DOHH2 (cell line): ENCODE measurements around the gene PDLIM1.
"Not testable (repeated sequence)": the region's sequence is repeated elsewhere in the genome, so short reads cannot be mapped to it uniquely, and the experiment has no call there.

ENCODE experiments used
- H3F3A ChIP-seq: fragments of 200-600 bp; sonication (generic), shearing (Covaris generic); 2 replicates; pipeline ENCODE4 v1.6.0; 2016; ENCODE audit warnings: antibody characterized with exemption, mild to moderate bottlenecking; ENCODE audit not compliant: control insufficient read depth, insufficient read depth
- H3K27ac ChIP-seq: fragments of 200-600 bp; sonication (generic); 2 replicates; pipeline ENCODE4 v1.5.1; 2014; ENCODE audit warnings: low read depth, mild to moderate bottlenecking, low read length, moderate library complexity
- H3K27me3 ChIP-seq: fragments of 200-600 bp; sonication (generic); 2 replicates; pipeline ENCODE4 v1.6.1; 2014; ENCODE audit warnings: mild to moderate bottlenecking, low read length, mixed read lengths; ENCODE audit not compliant: control insufficient read depth
- H3K36me3 ChIP-seq: fragments of 200-600 bp; sonication (generic); 2 replicates; pipeline ENCODE4 v1.6.1; 2014; ENCODE audit warnings: mild to moderate bottlenecking, low read length, moderate library complexity, mixed read lengths; ENCODE audit not compliant: control insufficient read depth
- H3K4me1 ChIP-seq: fragments of 200-600 bp; sonication (generic); 2 replicates; pipeline ENCODE4 v1.6.1; 2014; ENCODE audit warnings: mild to moderate bottlenecking, low read length, mixed read lengths; ENCODE audit not compliant: control insufficient read depth
- H3K4me2 ChIP-seq: fragments of 200-600 bp; sonication (generic); 2 replicates; pipeline ENCODE4 v1.6.0; 2014; ENCODE audit warnings: mild to moderate bottlenecking, low read length, moderate library complexity
- H3K4me3 ChIP-seq: fragments of 200-600 bp; sonication (generic); 2 replicates; pipeline ENCODE4 v1.5.1; 2014; ENCODE audit warnings: mild to moderate bottlenecking, low read length, mixed read lengths
- H3K79me2 ChIP-seq: fragments of 200-600 bp; sonication (generic); 2 replicates; pipeline ENCODE4 v1.6.1; 2014; ENCODE audit warnings: mild to moderate bottlenecking, low read length, mixed read lengths; ENCODE audit not compliant: control insufficient read depth
- H3K9me2 ChIP-seq: fragments of 200-600 bp; sonication (generic); replicated peaks from 2 replicates; pipeline ENCODE4 v1.6.1; 2014; ENCODE audit warnings: mild to moderate bottlenecking, low read length, mixed read lengths; ENCODE audit not compliant: control insufficient read depth
- H3K9me3 ChIP-seq: fragments of 200-600 bp; sonication (generic); 2 replicates; pipeline ENCODE4 v1.6.1; 2014; ENCODE audit warnings: antibody characterized with exemption, low read length, mixed read lengths; ENCODE audit not compliant: control insufficient read depth, insufficient read depth
- H4K20me1 ChIP-seq: fragments of 200-600 bp; sonication (generic); 2 replicates; pipeline ENCODE4 v1.6.0; 2014; ENCODE audit warnings: low read depth, mild to moderate bottlenecking, antibody characterized with exemption, low read length, moderate library complexity; ENCODE audit not compliant: control insufficient read depth, insufficient read depth
- EZH2phosphoT487 ChIP-seq: fragments of 200-600 bp; sonication (generic); IDR thresholded peaks from 2 replicates; pipeline ENCODE4 v1.6.1; 2017; ENCODE audit warnings: borderline replicate concordance, mild to moderate bottlenecking, antibody characterized with exemption, low read length, moderate library complexity, mixed read lengths
- TF ChIP-seq, protein P1 (sequence below): fragments of 200-600 bp; sonication (generic); IDR thresholded peaks from one replicate; pipeline ENCODE4 v1.5.1; 2014; ENCODE audit warnings: antibody characterized with exemption, mild to moderate bottlenecking, low read depth, low read length; ENCODE audit not compliant: poor library complexity, severe bottlenecking

PDLIM1 gene

GRCh38 chr10:95233377-95234034 is 57.3 kb downstream of the PDLIM1 start:
- TF ChIP-seq, protein P1, sequence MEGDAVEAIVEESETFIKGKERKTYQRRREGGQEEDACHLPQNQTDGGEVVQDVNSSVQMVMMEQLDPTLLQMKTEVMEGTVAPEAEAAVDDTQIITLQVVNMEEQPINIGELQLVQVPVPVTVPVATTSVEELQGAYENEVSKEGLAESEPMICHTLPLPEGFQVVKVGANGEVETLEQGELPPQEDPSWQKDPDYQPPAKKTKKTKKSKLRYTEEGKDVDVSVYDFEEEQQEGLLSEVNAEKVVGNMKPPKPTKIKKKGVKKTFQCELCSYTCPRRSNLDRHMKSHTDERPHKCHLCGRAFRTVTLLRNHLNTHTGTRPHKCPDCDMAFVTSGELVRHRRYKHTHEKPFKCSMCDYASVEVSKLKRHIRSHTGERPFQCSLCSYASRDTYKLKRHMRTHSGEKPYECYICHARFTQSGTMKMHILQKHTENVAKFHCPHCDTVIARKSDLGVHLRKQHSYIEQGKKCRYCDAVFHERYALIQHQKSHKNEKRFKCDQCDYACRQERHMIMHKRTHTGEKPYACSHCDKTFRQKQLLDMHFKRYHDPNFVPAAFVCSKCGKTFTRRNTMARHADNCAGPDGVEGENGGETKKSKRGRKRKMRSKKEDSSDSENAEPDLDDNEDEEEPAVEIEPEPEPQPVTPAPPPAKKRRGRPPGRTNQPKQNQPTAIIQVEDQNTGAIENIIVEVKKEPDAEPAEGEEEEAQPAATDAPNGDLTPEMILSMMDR = no peak
- no peak for TF ChIP-seq EZH2phosphoT487
- H3K4me2 ChIP-seq = no peak overlapping the region
- H3K9me2 ChIP-seq = no peaks in the 10 kb centered on the region
- H4K20me1 ChIP-seq = no peaks in the 10 kb centered on the region
- H3K27me3 ChIP-seq = no peaks in the 10 kb centered on the region
- peaks cover 31% of the 10 kb centered on the region for H3K4me1 ChIP-seq
- H3K27ac ChIP-seq = no peak overlapping the region
- H3K9me3 ChIP-seq = no peaks in the 10 kb centered on the region
- no peaks in the 10 kb centered on the region for H3K79me2 ChIP-seq
- peaks cover 3% of the 10 kb centered on the region; the same call in 1 of the 2 replicates for H3F3A ChIP-seq
- H3K4me3 ChIP-seq = no peak overlapping the region
- H3K36me3 ChIP-seq = peaks cover 33% of the 10 kb centered on the region

DNA sequence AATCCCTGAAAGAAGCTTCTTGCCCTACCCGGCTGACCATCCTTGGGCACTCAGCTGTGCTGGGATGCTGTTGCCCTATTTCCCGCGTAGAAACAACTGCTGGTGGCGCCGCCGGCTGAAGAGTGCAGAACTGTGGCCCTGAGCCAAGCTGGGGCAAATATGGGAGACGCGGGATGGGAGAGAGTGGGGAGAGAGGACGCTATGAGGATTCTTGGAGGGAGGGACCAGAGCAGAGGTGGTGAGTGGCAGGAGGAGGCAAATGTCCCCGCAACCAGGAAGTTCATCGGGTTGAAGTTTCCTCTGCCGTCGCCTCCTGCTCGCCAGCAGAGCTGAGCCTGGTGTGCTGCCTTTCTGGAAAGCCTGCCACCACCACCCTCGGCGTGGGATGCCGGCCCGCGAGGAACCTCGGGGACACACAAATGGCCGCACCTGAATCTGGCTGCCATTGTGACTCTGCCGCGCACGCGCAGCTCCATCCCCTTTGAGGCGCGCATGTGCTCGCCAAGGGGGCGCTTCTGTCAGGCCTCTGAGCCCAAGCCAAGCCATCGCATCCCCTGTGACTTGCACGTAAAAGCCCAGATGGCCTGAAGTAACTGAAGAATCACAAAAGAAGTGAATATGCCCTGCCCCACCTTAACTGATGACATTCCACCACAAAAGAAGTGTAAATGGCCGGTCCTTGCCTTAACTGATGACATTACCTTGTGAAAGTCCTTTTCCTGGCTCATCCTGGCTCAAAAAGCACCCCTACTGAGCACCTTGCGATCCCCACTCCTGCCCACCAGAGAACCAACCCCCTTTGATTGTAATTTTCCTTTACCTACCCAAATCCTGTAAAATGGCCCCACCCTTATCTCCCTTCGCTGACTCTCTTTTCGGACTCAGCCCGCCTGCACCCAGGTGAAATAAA is 59.9 kb downstream of the PDLIM1 start:
- H4K20me1 ChIP-seq, H3F3A ChIP-seq, H3K27me3 ChIP-seq, H3K79me2 ChIP-seq, H3K9me2 ChIP-seq, H3K27ac ChIP-seq, H3K36me3 ChIP-seq, H3K9me3 ChIP-seq: not testable (repeated sequence)
- Histone ChIP-seq H3K4me3 (peak overlapping the region; percentile 76), H3K4me1 (peaks cover 22% of the 10 kb centered on the region), H3K4me2 (peak overlapping the region; percentile 84)

DNA sequence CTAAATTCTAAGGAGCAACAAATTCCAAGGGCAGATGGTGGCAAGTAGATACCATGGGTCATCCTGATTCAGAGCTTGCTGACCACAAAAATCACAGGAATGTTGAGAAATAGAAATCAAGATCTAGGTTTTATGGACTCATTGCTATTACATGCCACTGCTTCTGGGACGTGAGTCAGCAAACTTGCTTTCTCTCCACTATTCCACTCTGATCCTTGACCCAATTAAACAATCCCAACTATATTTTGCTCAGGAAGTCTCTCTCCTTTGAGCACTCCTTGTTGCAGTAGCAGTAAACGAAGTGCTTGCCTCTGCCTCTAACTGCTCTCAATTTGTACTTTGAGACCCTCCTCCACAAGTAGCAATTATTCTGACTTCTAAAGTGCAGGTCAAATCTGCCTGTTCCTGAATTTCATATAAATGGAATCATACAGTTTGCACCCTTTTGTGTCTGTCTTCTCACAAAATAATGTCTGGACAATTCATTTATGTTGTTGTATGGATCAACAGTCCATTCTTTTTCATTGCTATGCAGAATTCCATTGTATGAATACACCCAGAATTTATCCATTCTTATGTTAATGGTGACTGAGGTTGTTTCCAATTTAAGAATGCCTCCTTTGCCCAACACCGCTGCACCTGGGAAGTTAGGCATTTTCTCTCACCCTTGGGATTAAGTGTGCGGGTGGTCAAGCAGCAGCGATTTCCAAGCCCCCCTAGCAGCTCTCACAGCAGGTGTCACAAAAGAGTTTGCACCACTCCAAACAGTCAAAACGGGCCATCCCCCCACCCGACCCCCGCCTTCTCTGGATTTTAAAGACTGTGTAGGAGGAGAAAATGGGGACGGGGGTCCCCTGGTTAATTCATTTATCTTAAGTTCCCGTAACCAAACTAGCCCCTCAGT is 60.8 kb downstream of the PDLIM1 start:
- H3K9me2 ChIP-seq = no peaks in the 10 kb centered on the region
- TF ChIP-seq, protein P1 = no peak
- no peak for TF ChIP-seq EZH2phosphoT487

GRCh38 chr10:95228934-95229723 is 61.7 kb downstream of the PDLIM1 start:
- H3F3A ChIP-seq = not testable (repeated sequence)

More for the DNA sequence above, 60.8 kb downstream of the PDLIM1 start:
- Histone ChIP-seq H3K9me3 (no peaks in the 10 kb centered on the region), H3K27ac (no peak overlapping the region), H4K20me1 (no peaks in the 10 kb centered on the region), H3K4me1 (peaks cover 18% of the 10 kb centered on the region), H3K4me3 (peak overlapping the region; percentile 76), H3K27me3 (no peaks in the 10 kb centered on the region), H3F3A (no peaks in the 10 kb centered on the region), H3K36me3 (peaks cover 4% of the 10 kb centered on the region; the same call in 1 of the 2 replicates), H3K4me2 (peak overlapping the region; percentile 84), H3K79me2 (no peaks in the 10 kb centered on the region)

More at GRCh38 chr10:95228934-95229723, 61.7 kb downstream of the PDLIM1 start:
- H3K9me2 ChIP-seq, H3K9me3 ChIP-seq, H3K4me3 ChIP-seq, H3K27ac ChIP-seq, H3K79me2 ChIP-seq, H3K4me2 ChIP-seq, H3K27me3 ChIP-seq, H3K36me3 ChIP-seq, H4K20me1 ChIP-seq: not testable (repeated sequence)
- H3K4me1 ChIP-seq = peaks cover 18% of the 10 kb centered on the region
